Measurements from ENCODE around the gene FYN. TPM values are rescaled to one million over a fixed set of nuclear protein-coding genes. Genes with fewer than 3 reads are reported as not detected.

FYN gene
- total and polyA plus RNA-seq, 10 of the 15 experiments (the other 5 are each of a cell fraction or from before 2014, with no cell fraction given) = 51.4 to 247 (median 138) TPM

DNA sequence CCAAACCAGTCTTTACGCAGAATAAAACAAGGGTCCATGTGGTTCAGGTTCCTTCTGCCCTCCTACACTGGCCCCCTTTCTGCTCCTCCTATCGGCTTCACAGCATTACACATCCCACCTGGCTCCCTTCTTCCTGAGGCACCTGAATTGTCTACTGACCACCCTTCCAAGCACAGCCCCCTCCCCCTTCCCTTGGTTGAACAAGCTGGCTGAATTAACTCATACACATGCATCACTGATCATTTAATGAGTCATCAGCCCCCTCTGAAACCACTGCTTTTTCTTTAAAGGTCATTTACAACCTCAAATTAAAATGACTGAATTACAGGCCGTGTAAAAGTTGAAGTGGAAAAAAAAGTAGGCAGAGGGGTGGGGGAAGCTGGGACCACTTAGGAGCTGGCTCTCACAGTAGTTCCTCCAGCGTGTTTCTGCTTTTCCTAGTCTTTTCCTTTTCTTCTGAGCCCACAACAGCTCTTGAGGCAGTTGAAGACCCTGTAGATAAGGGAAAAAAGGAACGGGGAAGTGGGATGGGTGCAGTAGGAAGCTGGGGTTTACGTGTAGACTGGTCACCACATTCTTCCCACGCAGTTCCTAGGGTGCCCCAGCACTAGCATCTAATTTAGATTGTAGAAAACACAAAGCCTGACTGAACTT is 67.6 kb downstream of the FYN start:
- no peak overlapping the region for H2AFZ ChIP-seq (ENCODE audit: control insufficient read depth, low read depth, low read length)
- ChIA-PET SMC1A (ENCODE audit: uncharacterized antibody, unreplicated experiment) (interaction anchor here (0.7 to 5.1 kb wide), 41 partner anchors 8 to 200 kb away, joined by 3 to 91 read pairs (median 6); partner anchors contain the start of genes FYN and TRAF3IP2), CTCF (interaction anchor here (0.6 to 4.2 kb wide), 18 partner anchors 8 to 238 kb away, joined by 3 to 36 read pairs (median 4); no protein-coding TSS in a partner anchor), POLR2A (interaction anchor here (0.8 to 2.3 kb wide), 14 partner anchors 12 to 83 kb away, joined by 3 to 16 read pairs (median 5); no protein-coding TSS in a partner anchor), RAD21 (ENCODE audit: unreplicated experiment) (interaction anchor here (0.9 to 4.8 kb wide), 34 partner anchors 11 to 547 kb away, joined by 3 to 58 read pairs (median 6); partner anchors contain the start of gene FYN)
- in situ Hi-C loops (cut with MboI) = no loop called here
- intact Hi-C loops (cut with micrococcal nuclease; ENCODE audit: unreplicated experiment) = loop anchor here (1.0 to 2.0 kb wide), 6 partner anchors 33 to 237 kb away; partner anchors contain the start of gene FYN
- peak overlapping the region; percentile 70 for H3K27ac ChIP-seq (ENCODE audit: control insufficient read depth, insufficient read depth)
- BruUV-seq (replicated peaks) = no TSS peak
- peak overlapping the region; percentile 75 for H3K4me2 ChIP-seq (ENCODE audit: control insufficient read depth, insufficient read depth)
- H3K9ac ChIP-seq (ENCODE audit: control insufficient read depth, insufficient read depth, low read length) = no peak overlapping the region; the same call in 1 of the 2 replicates
- H3K4me1 ChIP-seq (ENCODE audit: control insufficient read depth, insufficient read depth, low read length) = peaks cover 70% of the 10 kb centered on the region
- FAIRE-seq (no peak), DNase-seq (ENCODE audit: low read depth, low spot score) (peak; percentile 78), ATAC-seq (peak; percentile 74)
- H4K20me1 ChIP-seq (ENCODE audit: control insufficient read depth, insufficient read depth) = no peaks in the 10 kb centered on the region
- peaks cover 54% of the 10 kb centered on the region for H3K79me2 ChIP-seq (ENCODE audit: control insufficient read depth, insufficient read depth, low read length)
- 5% methylated on average over 7 of the region's 7 CpGs for WGBS (ENCODE audit: insufficient coverage, insufficient replicate concordance, low lambda C conversion rate, missing lambda C conversion rate)
- H3K9me3 ChIP-seq (replicated peaks; ENCODE audit: control insufficient read depth, insufficient read depth, low read length) = no peaks in the 10 kb centered on the region
- H3K4me3 ChIP-seq = peak overlapping the region; percentile 35; the same call in 1 of the 2 replicates
- peaks cover 4 to 6% of the 10 kb centered on the region in 2 experiments; a peak in 3 of 4 replicates for H3K36me3 ChIP-seq (ENCODE audit: control insufficient read depth in 2 of 2, insufficient read depth in 2 of 2, low read length in 1 of 2)
- H3K27me3 ChIP-seq (replicated peaks in 1 of 2; ENCODE audit: control insufficient read depth in 2 of 2, insufficient read depth in 2 of 2, low read length in 1 of 2) = no peaks in the 10 kb centered on the region
- TF ChIP-seq, protein P1, sequence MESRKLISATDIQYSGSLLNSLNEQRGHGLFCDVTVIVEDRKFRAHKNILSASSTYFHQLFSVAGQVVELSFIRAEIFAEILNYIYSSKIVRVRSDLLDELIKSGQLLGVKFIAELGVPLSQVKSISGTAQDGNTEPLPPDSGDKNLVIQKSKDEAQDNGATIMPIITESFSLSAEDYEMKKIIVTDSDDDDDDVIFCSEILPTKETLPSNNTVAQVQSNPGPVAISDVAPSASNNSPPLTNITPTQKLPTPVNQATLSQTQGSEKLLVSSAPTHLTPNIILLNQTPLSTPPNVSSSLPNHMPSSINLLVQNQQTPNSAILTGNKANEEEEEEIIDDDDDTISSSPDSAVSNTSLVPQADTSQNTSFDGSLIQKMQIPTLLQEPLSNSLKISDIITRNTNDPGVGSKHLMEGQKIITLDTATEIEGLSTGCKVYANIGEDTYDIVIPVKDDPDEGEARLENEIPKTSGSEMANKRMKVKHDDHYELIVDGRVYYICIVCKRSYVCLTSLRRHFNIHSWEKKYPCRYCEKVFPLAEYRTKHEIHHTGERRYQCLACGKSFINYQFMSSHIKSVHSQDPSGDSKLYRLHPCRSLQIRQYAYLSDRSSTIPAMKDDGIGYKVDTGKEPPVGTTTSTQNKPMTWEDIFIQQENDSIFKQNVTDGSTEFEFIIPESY (IDR thresholded peaks at IDR 0.05) = no peak
- peak; percentile 99 for TF ChIP-seq MTA2 (IDR thresholded peaks at IDR 0.05; ENCODE audit: low read depth)
- TF ChIP-seq, protein P2, sequence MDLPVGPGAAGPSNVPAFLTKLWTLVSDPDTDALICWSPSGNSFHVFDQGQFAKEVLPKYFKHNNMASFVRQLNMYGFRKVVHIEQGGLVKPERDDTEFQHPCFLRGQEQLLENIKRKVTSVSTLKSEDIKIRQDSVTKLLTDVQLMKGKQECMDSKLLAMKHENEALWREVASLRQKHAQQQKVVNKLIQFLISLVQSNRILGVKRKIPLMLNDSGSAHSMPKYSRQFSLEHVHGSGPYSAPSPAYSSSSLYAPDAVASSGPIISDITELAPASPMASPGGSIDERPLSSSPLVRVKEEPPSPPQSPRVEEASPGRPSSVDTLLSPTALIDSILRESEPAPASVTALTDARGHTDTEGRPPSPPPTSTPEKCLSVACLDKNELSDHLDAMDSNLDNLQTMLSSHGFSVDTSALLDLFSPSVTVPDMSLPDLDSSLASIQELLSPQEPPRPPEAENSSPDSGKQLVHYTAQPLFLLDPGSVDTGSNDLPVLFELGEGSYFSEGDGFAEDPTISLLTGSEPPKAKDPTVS (IDR thresholded peaks at IDR 0.05; ENCODE audit: low read depth, low read length) = no peak
- TF ChIP-seq, protein P3, sequence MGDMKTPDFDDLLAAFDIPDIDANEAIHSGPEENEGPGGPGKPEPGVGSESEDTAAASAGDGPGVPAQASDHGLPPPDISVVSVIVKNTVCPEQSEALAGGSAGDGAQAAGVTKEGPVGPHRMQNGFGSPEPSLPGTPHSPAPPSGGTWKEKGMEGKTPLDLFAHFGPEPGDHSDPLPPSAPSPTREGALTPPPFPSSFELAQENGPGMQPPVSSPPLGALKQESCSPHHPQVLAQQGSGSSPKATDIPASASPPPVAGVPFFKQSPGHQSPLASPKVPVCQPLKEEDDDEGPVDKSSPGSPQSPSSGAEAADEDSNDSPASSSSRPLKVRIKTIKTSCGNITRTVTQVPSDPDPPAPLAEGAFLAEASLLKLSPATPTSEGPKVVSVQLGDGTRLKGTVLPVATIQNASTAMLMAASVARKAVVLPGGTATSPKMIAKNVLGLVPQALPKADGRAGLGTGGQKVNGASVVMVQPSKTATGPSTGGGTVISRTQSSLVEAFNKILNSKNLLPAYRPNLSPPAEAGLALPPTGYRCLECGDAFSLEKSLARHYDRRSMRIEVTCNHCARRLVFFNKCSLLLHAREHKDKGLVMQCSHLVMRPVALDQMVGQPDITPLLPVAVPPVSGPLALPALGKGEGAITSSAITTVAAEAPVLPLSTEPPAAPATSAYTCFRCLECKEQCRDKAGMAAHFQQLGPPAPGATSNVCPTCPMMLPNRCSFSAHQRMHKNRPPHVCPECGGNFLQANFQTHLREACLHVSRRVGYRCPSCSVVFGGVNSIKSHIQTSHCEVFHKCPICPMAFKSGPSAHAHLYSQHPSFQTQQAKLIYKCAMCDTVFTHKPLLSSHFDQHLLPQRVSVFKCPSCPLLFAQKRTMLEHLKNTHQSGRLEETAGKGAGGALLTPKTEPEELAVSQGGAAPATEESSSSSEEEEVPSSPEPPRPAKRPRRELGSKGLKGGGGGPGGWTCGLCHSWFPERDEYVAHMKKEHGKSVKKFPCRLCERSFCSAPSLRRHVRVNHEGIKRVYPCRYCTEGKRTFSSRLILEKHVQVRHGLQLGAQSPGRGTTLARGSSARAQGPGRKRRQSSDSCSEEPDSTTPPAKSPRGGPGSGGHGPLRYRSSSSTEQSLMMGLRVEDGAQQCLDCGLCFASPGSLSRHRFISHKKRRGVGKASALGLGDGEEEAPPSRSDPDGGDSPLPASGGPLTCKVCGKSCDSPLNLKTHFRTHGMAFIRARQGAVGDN (IDR thresholded peaks at IDR 0.05) = peak; percentile 14; the same call in 1 of the 2 replicates
- TF ChIP-seq RCOR1 (conservative IDR thresholded peaks at IDR 0.05; ENCODE audit: low read depth, low read length) = no peak
- TF ChIP-seq, protein P4, sequence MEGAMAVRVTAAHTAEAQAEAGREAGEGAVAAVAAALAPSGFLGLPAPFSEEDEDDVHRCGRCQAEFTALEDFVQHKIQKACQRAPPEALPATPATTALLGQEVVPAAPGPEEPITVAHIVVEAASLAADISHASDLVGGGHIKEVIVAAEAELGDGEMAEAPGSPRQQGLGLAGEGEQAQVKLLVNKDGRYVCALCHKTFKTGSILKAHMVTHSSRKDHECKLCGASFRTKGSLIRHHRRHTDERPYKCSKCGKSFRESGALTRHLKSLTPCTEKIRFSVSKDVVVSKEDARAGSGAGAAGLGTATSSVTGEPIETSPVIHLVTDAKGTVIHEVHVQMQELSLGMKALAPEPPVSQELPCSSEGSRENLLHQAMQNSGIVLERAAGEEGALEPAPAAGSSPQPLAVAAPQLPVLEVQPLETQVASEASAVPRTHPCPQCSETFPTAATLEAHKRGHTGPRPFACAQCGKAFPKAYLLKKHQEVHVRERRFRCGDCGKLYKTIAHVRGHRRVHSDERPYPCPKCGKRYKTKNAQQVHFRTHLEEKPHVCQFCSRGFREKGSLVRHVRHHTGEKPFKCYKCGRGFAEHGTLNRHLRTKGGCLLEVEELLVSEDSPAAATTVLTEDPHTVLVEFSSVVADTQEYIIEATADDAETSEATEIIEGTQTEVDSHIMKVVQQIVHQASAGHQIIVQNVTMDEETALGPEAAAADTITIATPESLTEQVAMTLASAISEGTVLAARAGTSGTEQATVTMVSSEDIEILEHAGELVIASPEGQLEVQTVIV (IDR thresholded peaks at IDR 0.05; ENCODE audit: borderline replicate concordance, partially characterized antibody) = no peak
- peak; percentile 58 to 65; a peak in 3 of 4 replicates for TF ChIP-seq BHLHE40 (IDR thresholded peaks at IDR 0.05; ENCODE audit: borderline replicate concordance in 1 of 2, low read depth in 2 of 2, low read length in 1 of 2)
- 0 out of 2 replicates have a peak, but pooled peaks have one; percentile 4 for TF ChIP-seq LARP7 (IDR thresholded peaks at IDR 0.05)
- TF ChIP-seq SPI1 (IDR thresholded peaks at IDR 0.05; ENCODE audit: borderline replicate concordance, insufficient read depth, low read depth, low read length) = peak; percentile 87
- no peak for TF ChIP-seq CEBPB (IDR thresholded peaks at IDR 0.05; ENCODE audit: borderline replicate concordance in 1 of 2, low read depth in 2 of 2, low read length in 2 of 2)
- TF ChIP-seq MXI1 (IDR thresholded peaks at IDR 0.05; ENCODE audit: low read depth, low read length) = no peak
